ENCODE data around the gene GLYR1.

The GLYR1 gene

DNA sequence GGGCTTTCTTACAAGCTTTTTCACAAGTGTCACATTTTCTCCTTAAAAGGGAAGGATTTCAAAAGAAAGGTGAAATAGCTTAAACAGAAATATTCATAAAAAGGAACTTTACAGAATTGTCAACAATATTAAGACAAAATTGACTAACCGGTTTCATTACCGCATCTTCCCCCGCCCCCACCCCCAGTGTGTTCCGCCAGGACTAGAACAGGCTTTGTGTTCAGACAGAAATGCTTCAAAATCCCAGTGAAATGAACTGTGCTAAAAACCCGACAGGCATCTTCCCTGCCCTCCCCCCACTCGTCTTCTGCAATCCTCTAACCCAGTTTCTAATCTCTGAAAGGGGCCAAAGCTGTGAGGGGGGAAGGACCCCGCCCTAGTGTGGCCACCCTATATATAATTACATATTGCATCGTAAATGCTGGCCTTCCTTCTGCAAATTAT, 43.7 kb downstream of the GLYR1 start:
- no peak for DNase-seq

DNA sequence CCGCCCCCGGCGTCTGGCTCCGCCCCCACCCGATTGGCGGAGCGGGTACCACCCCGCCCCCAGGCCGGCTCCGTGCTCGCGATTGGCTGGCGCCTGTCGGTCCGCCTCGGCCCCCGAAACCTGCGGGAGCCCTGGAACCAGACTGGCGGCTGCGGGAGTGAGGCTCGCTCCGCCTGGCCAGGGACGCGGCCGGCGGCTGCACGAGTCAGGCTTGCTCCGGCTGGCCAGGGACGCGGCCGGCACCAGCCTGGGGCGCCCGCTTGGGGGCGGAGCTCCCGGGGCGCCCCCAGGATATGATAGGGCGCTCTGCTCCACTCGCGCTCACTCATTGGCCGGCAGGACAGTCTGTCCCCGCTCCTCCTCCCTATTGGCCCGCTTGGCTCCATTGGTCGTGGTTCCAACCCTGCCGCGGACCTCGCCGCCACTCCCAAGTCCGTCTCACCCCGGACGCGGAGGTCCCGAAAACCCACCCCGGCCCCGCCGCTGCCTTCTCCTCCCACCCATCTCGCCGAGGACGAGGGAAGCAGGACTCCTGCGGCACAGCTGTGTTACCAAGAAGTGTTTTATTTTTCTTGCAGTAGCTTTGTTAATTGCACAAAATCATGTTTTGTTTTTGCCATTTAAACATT, 44.3 kb downstream of the GLYR1 start:
- DNase-seq = peak; percentile 94

DNA sequence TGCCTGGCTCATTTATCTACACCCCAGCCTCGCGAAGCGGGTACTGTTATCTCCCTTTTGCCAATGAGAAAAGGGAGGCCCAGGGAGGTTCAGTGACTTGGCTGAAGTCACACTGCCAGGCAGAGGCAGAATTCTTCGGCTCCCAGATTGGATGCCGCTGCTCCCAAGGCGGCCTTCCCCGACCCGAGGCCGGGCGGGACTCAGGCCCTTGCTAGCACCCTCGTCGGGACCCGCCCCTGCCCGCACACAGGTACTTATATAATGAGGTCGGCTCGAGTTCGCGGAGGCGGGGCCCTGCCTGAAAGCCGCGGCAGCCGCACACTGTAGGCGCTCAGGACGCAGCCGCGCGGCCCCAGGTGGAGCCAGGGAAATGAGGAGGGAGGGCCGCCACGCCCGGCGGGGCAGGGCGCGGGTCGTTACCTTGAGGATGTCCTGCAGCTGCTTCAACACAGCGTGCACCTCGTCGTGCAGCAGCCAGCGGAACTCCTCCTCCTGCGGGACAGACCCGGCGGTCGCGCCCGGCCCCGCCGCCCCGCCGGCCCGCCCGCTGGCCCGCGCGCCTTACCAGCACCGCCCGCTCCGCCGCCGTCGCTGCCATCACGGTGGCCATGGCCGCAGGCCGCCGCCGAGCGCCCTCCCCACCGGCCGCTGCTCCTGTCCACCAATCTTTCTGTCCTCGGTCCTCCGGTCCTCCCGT, 45.0 kb downstream of the GLYR1 start, which contains the start of gene ROGDI:
TSS of gene ROGDI (minus strand) at position 672 of the 697 bp plus-strand sequence. CDS start at position 610, 62 bp downstream.
- DNase-seq = peak; percentile 92

DNA sequence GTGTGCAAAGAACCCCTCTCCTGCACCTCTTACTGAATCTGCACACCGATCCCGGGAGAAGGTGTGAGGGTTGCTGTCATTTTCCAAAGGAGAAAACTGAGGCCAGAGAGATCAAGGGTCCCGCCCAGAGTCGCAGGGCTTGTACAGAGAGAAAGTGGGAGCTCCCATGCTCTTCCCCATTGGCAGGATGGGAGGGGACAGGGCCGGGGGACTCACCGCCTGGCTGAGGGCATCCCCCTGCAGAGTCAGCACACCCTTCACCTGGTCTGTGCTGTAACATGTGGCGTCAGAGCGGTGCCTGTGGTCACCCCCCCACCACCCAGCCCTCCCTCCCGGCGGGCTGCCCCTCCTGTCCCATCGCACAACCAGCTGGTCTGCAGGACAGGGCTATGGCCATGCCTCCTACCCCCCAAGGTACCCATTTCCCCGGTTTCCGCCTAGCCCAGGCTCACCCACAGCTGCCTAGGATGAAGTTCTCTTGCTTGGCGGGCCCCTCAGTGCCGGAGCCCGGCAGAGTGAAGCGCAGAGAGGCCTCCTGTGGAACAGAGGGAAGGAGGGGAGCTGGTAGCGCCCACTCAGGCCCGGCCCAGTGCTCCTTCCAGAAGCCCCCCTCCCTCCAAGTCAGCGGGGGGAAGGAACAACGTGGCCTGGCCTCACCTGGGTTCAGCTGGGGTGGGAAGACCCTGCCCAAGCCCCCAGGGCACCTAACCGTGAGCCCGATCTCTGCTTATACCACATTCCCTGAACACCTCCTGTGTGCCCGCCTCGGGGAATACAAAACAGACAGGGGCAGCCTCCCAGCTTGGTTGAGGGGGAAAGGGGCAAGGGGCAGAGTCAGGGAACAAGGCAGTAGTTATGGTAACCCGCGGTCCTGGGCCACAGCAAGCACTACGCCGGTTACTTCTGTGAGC, 45.8 kb downstream of the GLYR1 start:
- no peak for DNase-seq

DNA sequence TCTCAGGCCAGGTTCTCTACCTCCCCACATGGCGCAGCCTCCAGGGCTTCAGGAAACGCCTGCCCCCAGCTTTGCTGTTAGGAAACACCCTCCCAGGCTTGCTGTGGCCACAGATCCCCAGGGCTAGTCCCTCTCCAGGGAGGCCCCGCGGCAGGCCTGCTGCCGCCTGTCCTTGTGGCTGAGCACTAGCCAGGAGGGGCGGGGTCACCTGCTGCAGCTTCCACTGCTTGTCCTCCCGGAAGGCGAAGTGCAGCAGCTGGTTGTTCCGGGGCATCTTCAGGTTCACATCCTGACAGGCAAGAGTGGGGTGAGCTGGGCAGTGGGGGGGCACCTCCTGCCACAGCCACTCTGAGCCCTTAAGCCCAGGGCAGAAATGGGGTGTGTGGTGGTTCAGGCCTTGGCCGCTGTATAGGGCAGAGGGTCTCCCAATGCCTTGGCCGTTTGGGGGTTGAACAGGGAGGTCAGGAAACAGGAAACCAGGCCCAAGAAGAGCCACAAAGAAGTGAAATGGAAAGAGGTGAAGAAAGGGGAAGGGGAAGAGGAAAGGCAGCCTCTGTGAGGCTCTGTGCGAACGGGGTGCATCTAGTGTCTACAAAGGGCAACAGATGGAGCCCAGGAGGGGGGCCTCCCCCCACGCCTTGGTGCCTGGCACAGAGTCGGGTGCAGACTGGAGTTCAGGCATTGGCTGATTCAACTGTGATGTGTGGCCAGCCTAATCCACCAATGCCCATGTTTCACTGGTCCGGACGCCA, 46.6 kb downstream of the GLYR1 start:
- DNase-seq = no peak

DNA sequence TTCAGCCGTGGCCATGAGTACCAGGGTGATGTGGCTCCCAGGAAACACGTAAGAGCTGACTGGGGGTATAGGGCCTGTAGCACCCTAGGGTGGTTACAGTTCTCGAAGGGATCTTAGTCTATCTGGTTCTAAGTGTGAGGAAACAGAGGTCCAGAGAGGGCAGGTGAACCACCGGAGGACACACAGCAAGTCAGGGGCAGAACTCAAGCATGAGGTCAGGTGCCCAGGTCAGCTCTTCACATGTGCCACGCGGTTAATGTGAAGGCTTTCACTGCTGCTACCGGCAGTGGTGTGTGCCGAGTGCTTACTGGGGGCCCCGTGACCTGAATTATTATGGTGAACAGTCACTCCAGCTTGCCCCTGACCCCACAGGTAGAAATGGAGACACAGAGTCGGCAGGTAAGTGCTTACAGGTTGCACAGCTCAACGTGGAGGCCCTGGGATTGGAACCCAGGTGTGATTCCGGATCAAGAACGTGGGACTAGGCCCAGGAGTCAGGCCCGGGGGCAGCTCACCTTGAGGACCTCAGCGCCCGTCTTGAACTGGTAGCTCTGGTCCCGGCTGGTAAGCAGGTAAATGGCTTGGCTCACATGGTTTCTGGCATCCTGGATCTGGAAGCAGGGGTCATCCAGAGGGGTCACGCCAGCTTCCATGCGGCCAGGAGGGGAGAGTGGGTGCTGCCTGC, 47.8 kb downstream of the GLYR1 start:
- DNase-seq = no peak

DNA sequence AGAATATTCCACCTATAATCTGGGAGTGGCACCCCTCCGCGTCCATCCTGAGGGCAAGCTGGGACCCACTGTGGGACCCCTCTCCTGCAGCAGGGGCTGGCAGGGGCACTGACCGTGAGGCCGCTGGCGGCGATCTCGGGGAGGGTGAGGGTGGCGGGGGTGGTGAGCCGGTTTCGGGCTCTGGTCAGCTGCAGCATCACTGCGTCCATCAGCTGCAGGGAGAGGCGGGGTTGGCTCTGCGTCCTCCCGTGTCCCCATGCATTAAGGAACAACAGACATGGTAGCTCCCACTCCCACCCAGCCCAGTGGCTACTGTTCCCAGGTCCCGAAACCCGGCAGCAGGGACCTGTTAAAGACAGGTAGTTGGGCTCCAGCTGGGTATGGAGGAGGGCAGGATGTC, 48.6 kb downstream of the GLYR1 start:
- DNase-seq = no peak

DNA sequence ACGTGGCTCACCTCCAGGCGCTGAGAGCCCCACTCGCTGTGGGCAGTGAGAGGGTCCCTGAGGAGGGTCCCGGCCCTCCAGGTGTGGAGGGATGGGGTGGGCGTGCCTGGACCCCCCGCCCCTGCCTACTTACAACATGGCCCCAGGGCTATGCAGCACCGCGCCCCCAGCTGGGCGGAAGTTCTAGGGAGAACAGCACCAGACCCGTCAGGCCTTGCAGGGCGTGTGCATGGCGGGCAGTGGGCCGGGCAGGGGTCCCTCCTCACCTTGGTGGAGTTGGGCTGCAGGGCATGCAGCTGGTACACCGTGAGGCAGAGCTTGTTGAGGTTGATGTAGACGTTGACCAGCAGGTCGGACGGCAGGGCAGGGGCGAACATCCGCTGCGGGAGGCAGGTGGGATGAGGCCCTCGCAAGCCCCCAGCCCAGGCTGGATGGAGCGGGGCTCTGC, 49.3 kb downstream of the GLYR1 start:
- DNase-seq = no peak

DNA sequence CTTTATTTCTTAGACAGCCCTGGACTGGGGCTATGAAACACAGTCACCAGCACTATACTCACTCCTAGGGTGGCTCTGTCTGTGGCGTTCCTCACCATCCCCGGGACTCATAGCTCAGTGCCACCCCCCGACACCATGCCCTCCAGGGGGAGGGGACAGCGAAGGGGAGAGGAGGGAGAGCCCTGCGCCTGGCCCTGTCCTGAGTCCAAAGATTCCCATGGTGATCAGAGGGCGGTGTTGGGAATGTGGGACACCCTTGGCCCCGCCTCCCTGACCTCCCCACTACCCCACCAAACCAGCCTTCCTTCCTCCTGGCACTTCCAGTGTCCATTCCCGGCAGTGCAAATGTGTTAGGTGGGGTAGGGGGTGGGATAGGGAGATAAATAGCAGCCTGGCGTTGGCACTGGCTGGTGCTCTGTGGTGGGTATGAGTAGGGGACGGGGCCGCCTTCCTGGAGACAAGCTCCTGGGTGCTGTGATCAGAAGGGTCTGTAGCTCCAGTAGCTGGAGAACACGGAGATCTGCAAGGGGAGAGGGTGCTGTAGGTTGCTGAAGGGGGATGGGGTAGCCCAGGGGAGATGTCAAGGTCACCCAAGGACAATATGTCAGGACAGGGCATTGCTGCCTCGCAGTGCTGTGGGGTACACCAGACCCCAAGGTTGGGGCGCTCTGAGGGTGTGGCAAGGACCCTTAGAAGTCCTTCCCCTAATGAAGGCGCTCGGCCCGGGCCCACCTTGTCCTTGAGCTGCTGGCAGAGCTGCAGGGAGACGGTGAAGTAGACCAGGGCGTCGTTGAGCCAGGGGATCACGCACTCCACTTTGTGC, 49.9 kb downstream of the GLYR1 start:
- no peak for DNase-seq

DNA sequence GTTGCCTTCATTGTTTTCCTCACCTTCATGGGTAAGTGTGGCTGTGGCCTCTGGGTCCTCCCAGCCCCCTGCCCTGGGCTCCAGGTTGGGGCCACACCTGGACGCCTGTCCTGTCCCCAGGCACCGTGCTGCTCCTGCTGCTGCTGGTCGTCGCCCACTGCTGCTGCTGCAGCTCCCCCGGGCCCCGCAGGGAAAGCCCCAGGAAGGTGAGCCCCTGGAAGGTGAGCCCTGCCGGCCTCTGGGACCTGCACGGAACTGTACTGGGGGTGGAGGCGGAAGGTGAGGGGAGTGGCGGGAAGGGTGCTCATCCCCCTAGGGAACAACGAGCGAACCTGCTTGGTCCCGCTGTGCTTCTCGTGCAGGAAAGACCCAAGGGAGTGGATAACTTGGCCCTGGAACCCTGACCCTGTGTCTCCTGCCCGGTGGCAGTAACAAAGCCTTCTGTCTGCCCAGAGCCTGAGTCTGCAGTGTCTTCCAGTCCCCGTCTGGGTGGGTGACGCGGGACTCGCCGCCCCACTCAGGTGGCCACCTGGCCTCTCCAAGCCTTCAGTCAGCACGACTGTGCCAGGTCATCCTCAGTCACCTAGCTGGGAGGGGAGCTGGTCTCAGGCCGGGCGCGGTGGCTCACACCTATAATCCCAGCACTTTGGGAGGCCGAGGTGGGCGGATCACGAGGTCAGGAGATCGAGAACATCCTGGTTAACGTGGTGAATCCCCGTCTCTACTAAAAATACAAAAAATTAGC, 51.1 kb downstream of the GLYR1 start:
- DNase-seq = no peak

DNA sequence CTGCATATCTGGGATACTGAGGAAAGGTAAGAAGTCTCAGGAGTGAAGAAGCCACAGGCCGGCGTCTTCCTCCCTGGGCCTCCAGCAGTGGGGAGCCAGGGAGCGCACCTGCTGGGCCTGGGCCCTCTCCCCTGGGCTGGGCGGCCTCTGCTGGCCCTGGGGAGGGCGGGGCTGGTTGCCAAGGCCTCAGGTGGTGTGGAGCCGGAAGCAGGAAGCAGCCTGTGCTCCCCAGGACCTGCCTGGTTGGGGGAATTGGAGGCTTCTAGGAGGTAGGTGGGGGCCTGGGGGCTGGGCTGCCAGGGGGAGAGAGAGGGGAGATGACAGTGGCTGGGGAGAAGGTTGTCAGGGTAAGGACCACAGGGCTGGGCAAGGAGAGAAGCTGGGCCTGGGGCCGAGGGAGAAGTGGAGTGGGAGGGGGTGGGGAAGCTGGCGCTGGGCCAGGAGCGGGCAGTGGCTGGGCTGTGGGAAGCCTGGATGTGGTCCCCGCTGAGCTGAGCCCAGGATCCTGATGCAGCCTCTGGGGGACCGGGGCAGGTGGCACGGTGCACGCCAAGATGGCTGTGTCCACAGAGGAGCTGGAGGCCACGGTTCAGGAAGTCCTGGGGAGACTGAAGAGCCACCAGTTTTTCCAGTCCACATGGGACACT, 51.8 kb downstream of the GLYR1 start, which contains the start of gene SMIM22:
TSS of gene SMIM22 (plus strand) at position 189 of the 647 bp plus-strand sequence. CDS start at position 555, 366 bp downstream.
- DNase-seq = no peak

DNA sequence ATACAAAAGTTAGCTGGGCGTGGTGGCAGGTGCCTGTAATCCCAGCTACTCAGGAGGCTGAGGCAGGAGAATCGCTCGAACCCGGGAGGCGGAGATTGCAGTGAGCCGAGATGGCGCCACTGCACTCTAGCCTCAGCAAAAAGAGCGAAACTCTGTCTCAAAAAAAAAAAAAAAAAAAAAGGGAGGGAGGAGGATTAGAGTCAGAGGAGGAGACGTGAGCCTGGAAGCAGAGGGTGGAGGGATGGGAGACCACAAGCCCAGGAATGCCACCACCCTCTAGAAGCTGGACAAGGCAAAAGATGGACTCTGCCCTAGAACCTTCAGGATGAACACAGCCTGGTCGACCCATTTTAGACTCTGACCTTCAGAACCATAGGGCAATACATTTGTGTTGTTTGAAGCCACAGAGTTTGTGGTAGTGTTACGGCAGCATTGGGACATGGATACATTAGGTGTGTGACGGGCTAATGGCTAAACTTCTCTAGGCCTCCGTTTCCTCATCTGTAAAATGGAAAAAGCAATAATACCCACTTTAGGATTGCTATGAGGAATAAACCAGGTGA, 54.1 kb downstream of the GLYR1 start:
- no peak for DNase-seq

DNA sequence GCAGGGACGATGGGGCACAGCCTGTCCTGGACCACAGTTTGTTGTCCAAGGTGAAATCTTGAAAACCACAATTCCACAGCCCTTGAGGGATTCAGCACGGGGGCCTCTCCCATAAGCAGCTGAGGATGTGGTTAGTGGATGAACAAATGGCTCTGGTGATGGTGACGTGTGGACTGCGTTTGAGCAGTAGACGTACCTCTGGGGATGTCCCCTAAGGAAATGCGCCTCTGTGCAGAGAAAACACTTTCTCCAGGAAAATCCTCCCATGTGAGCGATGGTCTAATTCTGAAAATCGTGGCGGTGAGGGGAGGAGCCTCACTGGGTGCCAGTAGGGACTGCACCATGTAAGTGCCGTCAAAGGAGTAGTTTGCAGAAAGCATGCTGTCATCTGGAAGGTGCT, 56.2 kb downstream of the GLYR1 start:
- DNase-seq = no peak

DNA sequence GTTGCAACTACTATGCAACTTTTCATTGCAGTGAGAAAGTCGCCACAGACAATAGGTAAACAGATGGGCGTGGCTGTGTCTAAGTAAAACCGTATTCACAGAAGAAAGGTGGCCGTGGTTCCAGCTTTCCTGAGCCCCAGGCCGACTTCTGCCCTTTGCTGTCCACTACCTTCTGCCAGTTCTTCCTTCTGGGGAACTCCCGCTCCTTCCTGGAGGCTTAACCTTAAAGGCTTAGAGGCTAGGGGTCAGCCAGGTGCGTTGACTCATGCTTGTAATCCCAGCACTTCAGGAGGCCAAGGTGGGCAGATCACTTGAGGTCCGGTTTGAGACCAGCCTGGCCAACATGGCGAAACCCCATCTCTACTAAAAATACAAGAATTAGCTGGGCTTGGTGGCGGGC, 56.8 kb downstream of the GLYR1 start:
- DNase-seq = no peak

DNA sequence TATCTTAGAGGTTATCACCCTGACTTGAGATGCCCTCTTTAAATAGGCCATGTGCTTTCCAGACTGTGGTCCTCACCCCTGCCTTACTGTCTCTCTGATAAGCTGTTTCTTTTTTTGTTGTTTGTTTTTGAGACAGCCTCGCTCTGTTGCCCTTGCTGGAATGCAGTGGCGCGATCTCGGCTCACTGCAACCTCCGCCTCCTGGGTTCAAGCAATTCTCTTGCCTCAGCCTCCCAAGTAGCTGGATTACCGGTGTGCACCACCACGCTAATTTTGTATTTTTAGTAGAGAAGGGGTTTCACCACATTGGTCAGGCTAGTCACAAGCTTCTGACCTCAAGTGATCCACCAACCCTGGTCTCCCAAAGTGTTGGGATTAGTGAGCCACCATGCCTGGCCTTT, 58.2 kb downstream of the GLYR1 start:
- DNase-seq = no peak

DNA sequence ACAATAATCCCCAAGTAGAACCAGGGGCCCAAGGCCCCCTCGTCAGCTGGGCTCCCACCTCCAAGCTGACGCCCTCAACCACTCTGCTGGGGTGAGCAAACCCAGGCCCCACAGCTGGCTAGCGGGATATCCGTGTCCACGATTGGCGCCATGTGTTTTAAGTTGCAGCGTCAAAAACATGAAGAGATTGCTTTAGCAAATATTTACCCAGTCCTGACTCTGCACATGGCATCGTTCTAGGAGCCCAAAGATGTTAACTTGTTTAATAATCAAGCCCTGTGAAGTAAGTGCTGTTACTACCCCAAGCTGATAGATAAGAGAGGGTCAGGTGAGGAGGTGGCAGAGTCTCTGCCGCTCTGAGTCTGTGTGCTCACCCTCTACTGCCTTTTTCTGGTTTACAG, 58.6 kb downstream of the GLYR1 start:
- DNase-seq = no peak

DNA sequence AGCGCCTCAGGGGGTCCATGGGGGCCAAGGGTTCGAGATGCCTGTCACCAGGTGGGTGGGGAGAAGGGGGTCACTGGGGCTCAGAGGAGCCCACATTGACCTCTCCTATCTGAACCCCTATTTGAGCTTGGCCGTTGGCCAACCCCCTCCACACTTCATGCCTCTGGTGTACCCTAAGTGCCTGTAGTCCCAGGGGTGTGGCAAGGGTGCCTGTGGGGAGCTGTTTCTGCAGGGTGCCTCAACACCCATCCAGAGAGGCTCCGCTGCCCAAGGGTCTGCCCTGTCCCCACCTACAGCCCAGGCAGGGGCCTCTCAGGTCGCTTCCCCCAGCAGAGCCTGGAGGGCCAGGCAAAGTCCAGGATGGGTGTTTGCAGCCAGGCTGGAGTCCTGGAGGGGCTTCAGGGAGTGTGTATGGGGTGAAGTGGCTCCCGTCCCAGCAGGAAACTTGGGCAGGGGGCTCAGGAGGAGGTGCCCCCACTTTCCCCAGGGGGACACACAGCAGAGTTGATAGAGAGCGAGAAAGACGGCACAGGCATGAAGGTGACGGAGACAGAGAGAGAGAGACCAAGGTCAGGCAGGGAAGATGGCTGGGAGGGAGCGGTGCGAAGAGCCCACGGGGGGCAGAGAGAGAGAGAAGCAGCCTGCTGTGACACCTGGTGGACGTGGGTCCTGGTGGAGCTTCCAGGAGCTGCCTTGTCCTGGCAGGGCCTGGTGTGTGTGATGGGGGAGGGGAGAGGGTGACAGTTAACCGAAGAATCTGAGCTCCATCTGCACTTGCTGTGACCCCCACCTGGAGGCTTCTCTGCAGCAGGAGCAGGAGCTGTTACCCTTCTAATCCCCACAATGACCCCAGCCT, 59.2 kb downstream of the GLYR1 start, which contains the start of gene SEPTIN12:
TSS of gene SEPTIN12 (minus strand) at position 719 of the 856 bp plus-strand sequence. CDS start at position 19, 700 bp downstream.
- no peak for DNase-seq

DNA sequence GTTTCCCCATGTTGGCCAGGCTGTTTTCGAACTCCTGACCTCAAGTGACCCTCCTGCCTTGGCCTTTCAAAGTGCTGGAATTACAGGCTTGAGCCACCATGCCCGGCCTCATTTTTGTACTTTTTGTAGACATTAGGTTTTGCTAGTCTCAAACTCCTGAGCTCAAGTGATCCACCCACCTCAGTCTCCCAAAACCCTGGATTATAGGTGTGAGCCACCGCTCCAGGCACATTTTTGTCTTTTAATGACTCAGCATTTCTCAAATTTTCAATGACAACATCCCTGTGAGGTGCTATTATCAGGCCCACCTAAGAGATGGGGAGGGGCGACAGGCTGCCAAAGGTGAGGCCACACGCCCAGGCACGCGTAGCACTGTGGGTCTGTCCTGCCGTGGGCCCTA, 60.0 kb downstream of the GLYR1 start:
- DNase-seq = no peak
